ENCODE results near the gene KLHDC4. TPM values are rescaled to one million over a fixed set of nuclear protein-coding genes. Genes with fewer than 3 reads are reported as not detected.

The KLHDC4 gene
- total and polyA plus RNA-seq, 9 of the 15 experiments (the other 6 are each of a cell fraction or from before 2014, with no cell fraction given) = 1.3 to 68.1 (median 32.8) TPM

DNA sequence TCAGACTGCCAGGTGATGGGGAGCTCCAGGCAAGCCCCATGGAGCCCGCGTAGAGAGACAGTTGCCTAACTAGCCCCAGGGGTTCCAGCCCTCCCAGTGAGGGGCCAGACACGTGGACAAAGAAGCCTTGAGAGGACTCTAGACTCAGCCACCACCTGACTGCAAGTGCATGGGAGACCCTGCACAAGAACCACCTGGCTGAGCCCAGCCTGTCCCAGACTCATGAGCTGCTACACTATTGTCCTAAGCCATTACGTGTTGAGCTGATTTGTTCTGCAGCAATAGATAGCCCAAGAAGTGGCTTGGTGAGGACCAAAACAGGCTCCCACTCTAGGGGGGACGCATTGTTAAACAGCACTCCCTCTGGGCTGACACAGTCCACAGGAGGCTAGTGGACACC is 37.6 kb upstream of the KLHDC4 start:
- ChIA-PET CTCF (ENCODE audit: low intra/inter-chr PET ratio) (no interaction called here), POLR2A (interaction anchor here (0.9 to 1.7 kb wide), 5 partner anchors 9 to 33 kb away, joined by 4 to 6 read pairs (median 5); no protein-coding TSS in a partner anchor)
- 41% methylated on average over 5 of the region's 5 CpGs for WGBS (ENCODE audit: insufficient coverage, low coverage, missing lambda C conversion rate)
- TF ChIP-seq MEIS2 (IDR thresholded peaks at IDR 0.05; ENCODE audit: partially characterized antibody) = no peak
- TF ChIP-seq E2F3 (CRISPR knock-in tag; IDR thresholded peaks at IDR 0.05) = no peak
- TF ChIP-seq, protein P1, sequence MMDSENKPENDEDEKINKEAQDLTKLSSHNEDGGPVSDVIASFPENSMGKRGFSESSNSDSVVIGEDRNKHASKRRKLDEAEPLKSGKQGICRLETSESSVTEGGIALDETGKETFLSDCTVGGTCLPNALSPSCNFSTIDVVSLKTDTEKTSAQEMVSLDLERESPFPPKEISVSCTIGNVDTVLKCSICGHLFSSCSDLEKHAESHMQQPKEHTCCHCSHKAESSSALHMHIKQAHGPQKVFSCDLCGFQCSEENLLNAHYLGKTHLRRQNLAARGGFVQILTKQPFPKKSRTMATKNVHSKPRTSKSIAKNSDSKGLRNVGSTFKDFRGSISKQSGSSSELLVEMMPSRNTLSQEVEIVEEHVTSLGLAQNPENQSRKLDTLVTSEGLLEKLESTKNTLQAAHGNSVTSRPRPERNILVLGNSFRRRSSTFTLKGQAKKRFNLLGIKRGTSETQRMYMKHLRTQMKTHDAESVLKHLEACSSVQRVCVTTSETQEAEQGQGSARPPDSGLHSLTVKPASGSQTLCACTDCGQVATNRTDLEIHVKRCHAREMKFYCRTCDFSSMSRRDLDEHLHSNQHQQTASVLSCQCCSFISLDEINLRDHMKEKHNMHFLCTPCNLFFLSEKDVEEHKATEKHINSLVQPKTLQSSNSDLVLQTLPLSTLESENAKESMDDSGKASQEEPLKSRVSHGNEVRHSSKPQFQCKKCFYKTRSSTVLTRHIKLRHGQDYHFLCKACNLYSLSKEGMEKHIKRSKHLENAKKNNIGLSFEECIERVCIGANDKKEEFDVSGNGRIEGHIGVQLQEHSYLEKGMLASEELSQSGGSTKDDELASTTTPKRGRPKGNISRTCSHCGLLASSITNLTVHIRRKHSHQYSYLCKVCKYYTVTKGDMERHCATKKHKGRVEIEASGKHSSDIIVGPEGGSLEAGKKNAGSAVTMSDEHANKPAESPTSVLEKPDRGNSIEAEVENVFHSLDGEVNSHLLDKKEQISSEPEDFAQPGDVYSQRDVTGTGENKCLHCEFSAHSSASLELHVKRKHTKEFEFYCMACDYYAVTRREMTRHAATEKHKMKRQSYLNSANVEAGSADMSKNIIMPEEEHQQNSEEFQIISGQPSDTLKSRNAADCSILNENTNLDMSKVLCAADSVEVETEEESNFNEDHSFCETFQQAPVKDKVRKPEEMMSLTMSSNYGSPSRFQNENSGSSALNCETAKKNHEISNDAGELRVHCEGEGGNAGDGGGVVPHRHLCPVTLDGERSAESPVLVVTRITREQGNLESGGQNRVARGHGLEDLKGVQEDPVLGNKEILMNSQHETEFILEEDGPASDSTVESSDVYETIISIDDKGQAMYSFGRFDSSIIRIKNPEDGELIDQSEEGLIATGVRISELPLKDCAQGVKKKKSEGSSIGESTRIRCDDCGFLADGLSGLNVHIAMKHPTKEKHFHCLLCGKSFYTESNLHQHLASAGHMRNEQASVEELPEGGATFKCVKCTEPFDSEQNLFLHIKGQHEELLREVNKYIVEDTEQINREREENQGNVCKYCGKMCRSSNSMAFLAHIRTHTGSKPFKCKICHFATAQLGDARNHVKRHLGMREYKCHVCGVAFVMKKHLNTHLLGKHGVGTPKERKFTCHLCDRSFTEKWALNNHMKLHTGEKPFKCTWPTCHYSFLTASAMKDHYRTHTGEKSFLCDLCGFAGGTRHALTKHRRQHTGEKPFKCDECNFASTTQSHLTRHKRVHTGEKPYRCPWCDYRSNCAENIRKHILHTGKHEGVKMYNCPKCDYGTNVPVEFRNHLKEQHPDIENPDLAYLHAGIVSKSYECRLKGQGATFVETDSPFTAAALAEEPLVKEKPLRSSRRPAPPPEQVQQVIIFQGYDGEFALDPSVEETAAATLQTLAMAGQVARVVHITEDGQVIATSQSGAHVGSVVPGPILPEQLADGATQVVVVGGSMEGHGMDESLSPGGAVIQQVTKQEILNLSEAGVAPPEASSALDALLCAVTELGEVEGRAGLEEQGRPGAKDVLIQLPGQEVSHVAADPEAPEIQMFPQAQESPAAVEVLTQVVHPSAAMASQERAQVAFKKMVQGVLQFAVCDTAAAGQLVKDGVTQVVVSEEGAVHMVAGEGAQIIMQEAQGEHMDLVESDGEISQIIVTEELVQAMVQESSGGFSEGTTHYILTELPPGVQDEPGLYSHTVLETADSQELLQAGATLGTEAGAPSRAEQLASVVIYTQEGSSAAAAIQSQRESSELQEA (IDR thresholded peaks at IDR 0.05; ENCODE audit: low read depth) = no peak
- TF ChIP-seq ZNF12 (CRISPR knock-in tag; IDR thresholded peaks at IDR 0.05) = no peak
- TF ChIP-seq GATAD2B (IDR thresholded peaks at IDR 0.05; ENCODE audit: borderline replicate concordance) = no peak
- TF ChIP-seq MNT (conservative IDR thresholded peaks at IDR 0.05) = no peak
- TF ChIP-seq, protein P2, sequence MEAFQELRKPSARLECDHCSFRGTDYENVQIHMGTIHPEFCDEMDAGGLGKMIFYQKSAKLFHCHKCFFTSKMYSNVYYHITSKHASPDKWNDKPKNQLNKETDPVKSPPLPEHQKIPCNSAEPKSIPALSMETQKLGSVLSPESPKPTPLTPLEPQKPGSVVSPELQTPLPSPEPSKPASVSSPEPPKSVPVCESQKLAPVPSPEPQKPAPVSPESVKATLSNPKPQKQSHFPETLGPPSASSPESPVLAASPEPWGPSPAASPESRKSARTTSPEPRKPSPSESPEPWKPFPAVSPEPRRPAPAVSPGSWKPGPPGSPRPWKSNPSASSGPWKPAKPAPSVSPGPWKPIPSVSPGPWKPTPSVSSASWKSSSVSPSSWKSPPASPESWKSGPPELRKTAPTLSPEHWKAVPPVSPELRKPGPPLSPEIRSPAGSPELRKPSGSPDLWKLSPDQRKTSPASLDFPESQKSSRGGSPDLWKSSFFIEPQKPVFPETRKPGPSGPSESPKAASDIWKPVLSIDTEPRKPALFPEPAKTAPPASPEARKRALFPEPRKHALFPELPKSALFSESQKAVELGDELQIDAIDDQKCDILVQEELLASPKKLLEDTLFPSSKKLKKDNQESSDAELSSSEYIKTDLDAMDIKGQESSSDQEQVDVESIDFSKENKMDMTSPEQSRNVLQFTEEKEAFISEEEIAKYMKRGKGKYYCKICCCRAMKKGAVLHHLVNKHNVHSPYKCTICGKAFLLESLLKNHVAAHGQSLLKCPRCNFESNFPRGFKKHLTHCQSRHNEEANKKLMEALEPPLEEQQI (IDR thresholded peaks at IDR 0.05) = no peak
- TF ChIP-seq ZNF583 (CRISPR knock-in tag; IDR thresholded peaks at IDR 0.05) = no peak
- no peak for TF ChIP-seq ZNF785 (CRISPR knock-in tag; IDR thresholded peaks at IDR 0.05)

More for the DNA sequence above, 37.6 kb upstream of the KLHDC4 start:
- H3K27ac ChIP-seq (ENCODE audit: extremely low read depth, low read depth, low read length) = no peak overlapping the region
- BruUV-seq (replicated peaks) = no TSS peak
- H3K79me2 ChIP-seq (ENCODE audit: control insufficient read depth, insufficient read depth, low read length) = no peaks in the 10 kb centered on the region
- intact Hi-C loops (cut with micrococcal nuclease) (no loop called here), in situ Hi-C loops (cut with MboI) (no loop called here)
- H3K9me1 ChIP-seq (ENCODE audit: control insufficient read depth, insufficient read depth, low read length) = no peaks in the 10 kb centered on the region
- 0 out of 2 replicates have a peak, but pooled peaks cover 2% of the 10 kb centered on the region for H3K9me3 ChIP-seq (replicated peaks; ENCODE audit: control insufficient read depth, insufficient read depth, low read depth, low read length)
- peaks cover 19 to 26% of the 10 kb centered on the region in 2 experiments for H3K4me1 ChIP-seq (replicated peaks in 1 of 2; ENCODE audit: control insufficient read depth in 2 of 2, insufficient read depth in 2 of 2, low read length in 2 of 2)
- H3K36me3 ChIP-seq (ENCODE audit: control insufficient read depth, insufficient read depth, low read length) = no peaks in the 10 kb centered on the region
- H4K20me1 ChIP-seq (replicated peaks; ENCODE audit: control insufficient read depth, insufficient read depth, low read length) = no peaks in the 10 kb centered on the region
- no peak for FAIRE-seq
- H3K27me3 ChIP-seq (ENCODE audit: control insufficient read depth in 2 of 2, insufficient read depth in 2 of 2, low read length in 2 of 2) = peaks cover 0 to 10% of the 10 kb centered on the region in 2 experiments; a peak in 1 of 5 replicates
- no peak overlapping the region for H3K9ac ChIP-seq (ENCODE audit: insufficient read depth in 1 of 2, low read depth in 2 of 2, low read length in 2 of 2)
- H3K4me2 ChIP-seq (ENCODE audit: insufficient read depth, low read length) = no peak overlapping the region
- no peak for ATAC-seq
- H2AFZ ChIP-seq (ENCODE audit: low read depth, low read length) = no peak overlapping the region
- no peak for DNase-seq (ENCODE audit: extremely low read depth in 1 of 4, low spot score in 3 of 4)
- no peak overlapping the region for H3K4me3 ChIP-seq
